Measurements from ENCODE around the gene SMG7. TPM values are rescaled to one million over a fixed set of nuclear protein-coding genes. Genes with fewer than 3 reads are reported as not detected.

SMG7 gene
- polyA plus RNA-seq, 1 donor from 2014 or later: 19.1 TPM

DNA sequence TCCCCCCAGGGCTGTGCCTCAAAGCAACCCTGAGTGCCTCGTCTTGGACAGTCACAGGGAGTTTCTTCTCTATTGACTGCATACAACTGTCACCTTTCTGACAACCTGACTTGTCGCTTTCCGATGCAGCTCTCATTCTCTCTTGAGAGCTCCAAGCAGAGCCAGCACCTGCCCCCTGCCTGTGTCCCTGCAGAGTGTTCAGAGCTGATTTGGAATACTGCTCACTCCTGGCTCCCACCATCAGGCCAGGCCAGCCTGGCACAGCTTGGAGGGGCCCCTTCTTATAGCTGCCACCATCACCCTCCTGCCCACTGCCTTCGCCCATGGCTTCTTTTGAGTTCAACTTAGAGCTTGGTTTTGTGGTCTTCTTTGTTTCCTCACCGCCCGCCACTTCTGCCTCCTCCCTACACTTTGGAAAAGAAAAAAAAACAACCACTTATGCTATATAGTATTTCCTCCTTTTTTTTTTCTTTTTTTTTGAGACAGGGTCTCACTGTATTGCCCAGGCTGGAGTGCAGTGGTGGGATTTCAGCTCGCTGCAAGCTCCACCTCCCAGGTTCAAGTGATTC is 105.7 kb downstream of the SMG7 start:
- Histone ChIP-seq H3K4me2 (ENCODE audit: low read length) (no peak overlapping the region), H3K9me2 (ENCODE audit: insufficient read depth, low read length) (no peaks in the 10 kb centered on the region), H4K20me1 (ENCODE audit: insufficient read depth) (no peaks in the 10 kb centered on the region), H3K27ac (ENCODE audit: low read length) (no peak overlapping the region), H3K79me2 (replicated peaks; ENCODE audit: insufficient read depth, low read length) (no peaks in the 10 kb centered on the region), H3K9ac (ENCODE audit: low read length) (no peak overlapping the region), H3K4me3 (ENCODE audit: low read length) (no peak overlapping the region), H3K27me3 (ENCODE audit: insufficient read depth, low read depth, low read length) (no peaks in the 10 kb centered on the region), H3K36me3 (ENCODE audit: insufficient read depth, low read length) (no peaks in the 10 kb centered on the region), H3K9me3 (ENCODE audit: low read length) (no peaks in the 10 kb centered on the region), H2AFZ (ENCODE audit: low read depth, low read length) (no peak overlapping the region), H3F3A (ENCODE audit: insufficient read depth, low read length, poor library complexity, severe bottlenecking) (no peaks in the 10 kb centered on the region)
- TF ChIP-seq REST (IDR thresholded peaks at IDR 0.05; ENCODE audit: borderline replicate concordance) (no peak), TAF1 (IDR thresholded peaks at IDR 0.05; ENCODE audit: low read depth) (no peak), MXI1 (conservative IDR thresholded peaks at IDR 0.05; ENCODE audit: poor library complexity, severe bottlenecking) (no peak)
- TF ChIP-seq, protein P1, sequence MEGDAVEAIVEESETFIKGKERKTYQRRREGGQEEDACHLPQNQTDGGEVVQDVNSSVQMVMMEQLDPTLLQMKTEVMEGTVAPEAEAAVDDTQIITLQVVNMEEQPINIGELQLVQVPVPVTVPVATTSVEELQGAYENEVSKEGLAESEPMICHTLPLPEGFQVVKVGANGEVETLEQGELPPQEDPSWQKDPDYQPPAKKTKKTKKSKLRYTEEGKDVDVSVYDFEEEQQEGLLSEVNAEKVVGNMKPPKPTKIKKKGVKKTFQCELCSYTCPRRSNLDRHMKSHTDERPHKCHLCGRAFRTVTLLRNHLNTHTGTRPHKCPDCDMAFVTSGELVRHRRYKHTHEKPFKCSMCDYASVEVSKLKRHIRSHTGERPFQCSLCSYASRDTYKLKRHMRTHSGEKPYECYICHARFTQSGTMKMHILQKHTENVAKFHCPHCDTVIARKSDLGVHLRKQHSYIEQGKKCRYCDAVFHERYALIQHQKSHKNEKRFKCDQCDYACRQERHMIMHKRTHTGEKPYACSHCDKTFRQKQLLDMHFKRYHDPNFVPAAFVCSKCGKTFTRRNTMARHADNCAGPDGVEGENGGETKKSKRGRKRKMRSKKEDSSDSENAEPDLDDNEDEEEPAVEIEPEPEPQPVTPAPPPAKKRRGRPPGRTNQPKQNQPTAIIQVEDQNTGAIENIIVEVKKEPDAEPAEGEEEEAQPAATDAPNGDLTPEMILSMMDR (IDR thresholded peaks at IDR 0.05; ENCODE audit: poor library complexity, severe bottlenecking): no peak

GRCh38 chr1:183578856-183579255 is 106.6 kb downstream of the SMG7 start:
- Histone ChIP-seq H2AFZ (ENCODE audit: low read depth, low read length) (no peak overlapping the region), H3K27me3 (ENCODE audit: insufficient read depth, low read depth, low read length) (no peaks in the 10 kb centered on the region), H3K79me2 (replicated peaks; ENCODE audit: insufficient read depth, low read length) (no peaks in the 10 kb centered on the region), H3K27ac (ENCODE audit: low read length) (no peak overlapping the region), H3K9me3 (ENCODE audit: low read length) (no peaks in the 10 kb centered on the region), H3F3A (ENCODE audit: insufficient read depth, low read length, poor library complexity, severe bottlenecking) (no peaks in the 10 kb centered on the region), H3K9me2 (ENCODE audit: insufficient read depth, low read length) (no peaks in the 10 kb centered on the region), H3K9ac (ENCODE audit: low read length) (no peak overlapping the region), H4K20me1 (ENCODE audit: insufficient read depth) (no peaks in the 10 kb centered on the region), H3K4me2 (ENCODE audit: low read length) (no peak overlapping the region), H3K4me3 (ENCODE audit: low read length) (no peak overlapping the region), H3K36me3 (ENCODE audit: insufficient read depth, low read length) (no peaks in the 10 kb centered on the region)
- TF ChIP-seq SMC3 (conservative IDR thresholded peaks at IDR 0.05; ENCODE audit: poor library complexity) (no peak), POLR2AphosphoS5 (IDR thresholded peaks at IDR 0.05) (no peak), RAD21 (conservative IDR thresholded peaks at IDR 0.05) (no peak), REST (IDR thresholded peaks at IDR 0.05; ENCODE audit: borderline replicate concordance) (no peak), EP300 (conservative IDR thresholded peaks at IDR 0.05; ENCODE audit: poor library complexity, severe bottlenecking) (no peak), EZH2 (IDR thresholded peaks at IDR 0.05; ENCODE audit: borderline replicate concordance, insufficient read depth, low read length, poor library complexity, severe bottlenecking) (no peak), TAF1 (IDR thresholded peaks at IDR 0.05; ENCODE audit: low read depth) (no peak), MXI1 (conservative IDR thresholded peaks at IDR 0.05; ENCODE audit: poor library complexity, severe bottlenecking) (no peak)
- TF ChIP-seq, protein P1 (IDR thresholded peaks at IDR 0.05; ENCODE audit: poor library complexity, severe bottlenecking): no peak

Data from neural cell (in vitro differentiated cells).